CD4-positive, CD25-positive, alpha-beta regulatory T cell (primary cell): ENCODE results near the gene HLA-DOA. TPM values are rescaled to one million over a fixed set of nuclear protein-coding genes. Genes with fewer than 3 reads are reported as not detected.

Experiments
- ATAC-seq, 2 donors: fragments of 150-1000 bp; cut with Tn5 transposase; one replicate each; pipeline ENCODE4 v1.10.0; 2021; ENCODE audit warnings: low read depth in 2 of 2, moderate number of reproducible peaks in 2 of 2, moderate library complexity in 1 of 2
- DNase-seq, 3 donors: peaks; one replicate each; pipeline versions ENCODE4 v3.0.0 to v3.0.0-alpha.2; 2012 to 2022; ENCODE audit warnings: mixed read lengths in 1 of 3
- H3K27ac ChIP-seq: one replicate; pipeline ENCODE4 v1.7.0; 2013; ENCODE audit warnings: mild to moderate bottlenecking, low read length; ENCODE audit not compliant: insufficient read depth, poor library complexity, severe bottlenecking
- H3K27me3 ChIP-seq: one replicate; pipeline ENCODE4 v1.7.0; 2013; ENCODE audit warnings: low read length; ENCODE audit not compliant: control insufficient read depth, insufficient read depth
- H3K36me3 ChIP-seq: one replicate; pipeline ENCODE4 v1.7.0; 2013; ENCODE audit warnings: mild to moderate bottlenecking, low read length, moderate library complexity; ENCODE audit not compliant: control insufficient read depth, insufficient read depth
- H3K4me1 ChIP-seq: 2 replicates; pipeline ENCODE4 v1.7.0; 2013; ENCODE audit warnings: mild to moderate bottlenecking, low read length; ENCODE audit not compliant: insufficient read depth, control insufficient read depth, poor library complexity, severe bottlenecking
- H3K4me3 ChIP-seq: one replicate; pipeline ENCODE4 v1.7.0; 2013; ENCODE audit warnings: low read depth, mild to moderate bottlenecking, low read length, moderate library complexity
- H3K9me3 ChIP-seq, 2 experiments: 1 replicate in 1 of 2; 2 replicates in 1 of 2; pipeline ENCODE4 v1.7.0; 2013; ENCODE audit warnings: low read length in 2 of 2, mild to moderate bottlenecking in 1 of 2, moderate library complexity in 1 of 2; ENCODE audit not compliant: control insufficient read depth in 2 of 2
- H3K27ac Mint-ChIP-seq, 3 donors: one replicate each; pipeline ENCODE4 v1.8.0; 2020 to 2022; ENCODE audit warnings: mild to moderate bottlenecking in 3 of 3, mixed read lengths in 3 of 3, moderate library complexity in 2 of 3
- H3K27me3 Mint-ChIP-seq: one replicate; pipeline ENCODE4 v1.8.0; 2022; ENCODE audit warnings: mild to moderate bottlenecking, mixed read lengths
- H3K36me3 Mint-ChIP-seq: one replicate; pipeline ENCODE4 v1.8.0; 2020; ENCODE audit warnings: mixed read lengths
- H3K4me1 Mint-ChIP-seq, 4 donors: one replicate each; pipeline ENCODE4 v1.8.0; 2020 to 2022; ENCODE audit warnings: mixed read lengths in 4 of 4, mild to moderate bottlenecking in 1 of 4
- H3K4me3 Mint-ChIP-seq, 4 donors: one replicate each; pipeline ENCODE4 v1.8.0; 2020 to 2022; ENCODE audit warnings: mild to moderate bottlenecking in 4 of 4, mixed read lengths in 4 of 4, moderate library complexity in 3 of 4
- H3K9me3 Mint-ChIP-seq, 7 donors: one replicate each; pipeline ENCODE4 v1.8.0; 2020 to 2022; ENCODE audit warnings: mixed read lengths in 7 of 7, mild to moderate bottlenecking in 3 of 7, moderate library complexity in 2 of 7
- polyA plus RNA-seq, 4 donors: library from polyadenylated mRNA; unstranded; fragments of 300-500 nt; fragmentation: Illumina TruSeq; gene quantifications; one replicate each; pipeline ENCODE4 v1.2.3, GENCODE V29; 2021
- total RNA-seq: library from RNA; stranded (reverse); gene quantifications from one replicate; pipeline ENCODE4 v1.2.3, GENCODE V29; 2022

Gene HLA-DOA
- total and polyA plus RNA-seq, 5 donors from 2014 or later = 7.0 to 14.9 (median 9.4) TPM

DNA sequence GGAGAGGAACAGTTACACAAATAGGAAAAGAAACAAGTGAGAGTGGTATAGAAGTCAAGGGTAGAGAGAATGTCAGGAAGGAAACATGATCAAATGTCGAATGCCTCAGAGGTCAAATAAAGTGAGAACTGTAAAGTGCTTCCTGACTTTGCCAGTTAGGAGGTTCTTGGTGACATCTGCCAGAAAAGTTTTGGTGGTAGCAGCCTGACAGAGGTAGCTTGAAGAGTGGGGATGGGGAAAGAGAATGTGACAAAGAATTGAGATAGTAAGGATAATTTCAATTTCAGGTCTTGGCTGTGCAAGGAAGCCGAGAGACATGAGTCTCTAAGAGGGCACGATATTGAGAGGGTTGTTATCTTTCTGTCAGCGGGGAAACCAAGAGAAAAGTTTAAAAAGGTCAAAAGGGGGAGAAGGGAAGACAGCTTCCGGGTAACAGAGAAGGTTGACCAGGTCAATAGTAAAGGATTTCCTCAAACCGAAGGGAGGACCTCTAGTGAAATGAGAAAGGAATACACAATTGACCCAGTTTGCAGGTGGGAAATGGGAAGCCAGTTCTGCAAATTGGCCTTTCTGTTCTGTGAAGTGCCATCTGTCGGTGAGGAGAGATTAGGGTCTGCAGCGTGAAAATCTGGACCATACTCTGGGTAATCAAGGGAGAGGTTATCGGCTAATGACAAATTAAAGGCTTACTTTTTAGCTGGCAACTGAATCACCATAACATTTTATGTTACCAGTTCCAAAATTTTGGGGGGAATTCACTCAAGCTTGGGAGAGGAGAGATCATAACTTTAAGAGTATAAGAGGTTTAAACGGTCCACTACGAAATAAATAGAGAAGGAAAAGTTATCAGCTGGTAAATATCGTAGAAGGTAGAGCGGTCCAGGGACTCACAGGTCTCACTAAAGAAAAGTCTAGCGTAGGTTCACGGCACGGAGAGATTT is 42.0 kb downstream of the HLA-DOA start:
- Histone ChIP-seq H3K9me3 (no peaks in the 10 kb centered on the region), H3K36me3 (no peaks in the 10 kb centered on the region), H3K27me3 (no peaks in the 10 kb centered on the region), H3K4me3 (peak overlapping the region; percentile 95), H3K4me1 (peaks cover 54% of the 10 kb centered on the region), H3K27ac (peak overlapping the region; percentile 98)
- ATAC-seq (no peak), DNase-seq (peak in 2 of 3 donors; percentile 39 to 60)
- peak overlapping the region; percentile 91 to 98 (median 95) for H3K4me3 Mint-ChIP-seq
- H3K27me3 Mint-ChIP-seq = peaks cover 22% of the 10 kb centered on the region
- peaks cover 7% of the 10 kb centered on the region for H3K36me3 Mint-ChIP-seq
- peaks cover 28 to 49% (median 39%) of the 10 kb centered on the region in 4 donors for H3K4me1 Mint-ChIP-seq
- H3K27ac Mint-ChIP-seq = peak overlapping the region; percentile 97 to 100 (median 99)
- peaks cover 0 to 3% (median 0%) of the 10 kb centered on the region in 7 donors for H3K9me3 Mint-ChIP-seq

DNA sequence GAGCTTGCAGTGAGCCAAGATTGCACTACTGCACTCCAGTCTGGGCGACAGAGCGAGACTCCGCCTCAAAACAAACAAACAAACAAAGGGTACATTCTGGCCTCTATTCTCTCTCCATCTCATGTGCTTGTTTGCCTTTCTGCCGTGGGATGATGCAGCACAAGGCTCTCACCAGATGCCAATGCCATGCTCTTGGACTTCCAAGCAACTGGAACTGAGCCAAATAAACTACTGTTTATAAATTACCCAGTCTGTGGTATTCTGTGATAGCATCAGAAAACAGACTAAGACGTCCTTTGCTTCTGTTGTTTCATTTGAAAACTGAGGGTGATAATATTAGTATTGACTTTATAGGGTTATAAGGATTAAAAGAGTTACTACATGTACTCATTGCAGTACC is 44.6 kb downstream of the HLA-DOA start:
- peak overlapping the region in 1 of 3 donors; percentile 60 for H3K27ac Mint-ChIP-seq
- peaks cover under 1% of the 10 kb centered on the region for H3K27me3 Mint-ChIP-seq
- H3K36me3 Mint-ChIP-seq = peaks cover 8% of the 10 kb centered on the region
- H3K4me3 Mint-ChIP-seq = peak overlapping the region in 1 of 4 donors; percentile 79
- H3K4me1 ChIP-seq = peaks cover 39% of the 10 kb centered on the region
- DNase-seq = no peak
- no peak overlapping the region for H3K27ac ChIP-seq
- ATAC-seq = no peak
- H3K27me3 ChIP-seq = no peaks in the 10 kb centered on the region
- H3K9me3 Mint-ChIP-seq = peaks cover 0 to 3% (median 0%) of the 10 kb centered on the region in 7 donors
- no peaks in the 10 kb centered on the region for H3K9me3 ChIP-seq
- no peak overlapping the region for H3K4me3 ChIP-seq
- H3K36me3 ChIP-seq = no peaks in the 10 kb centered on the region
- peaks cover 40 to 67% (median 50%) of the 10 kb centered on the region in 4 donors for H3K4me1 Mint-ChIP-seq

DNA sequence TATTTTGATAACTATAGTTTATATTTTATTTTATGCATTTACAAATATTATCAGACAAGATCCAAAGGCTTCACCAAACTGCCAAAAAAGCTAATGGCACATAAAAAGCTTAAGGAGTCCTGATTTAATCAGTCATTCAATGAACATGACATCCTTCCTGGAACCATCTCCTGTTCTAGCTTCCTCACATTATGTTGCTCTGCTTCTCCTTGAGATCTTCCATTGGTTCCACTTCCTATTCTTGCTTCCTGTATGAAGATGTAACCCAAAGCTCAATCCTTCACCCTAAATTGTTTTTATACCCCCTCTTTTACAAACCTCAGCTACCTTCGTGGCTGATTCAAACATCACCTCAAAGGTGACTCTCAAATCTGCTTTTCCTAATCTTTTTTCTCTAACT is 45.5 kb downstream of the HLA-DOA start:
- H3K27me3 ChIP-seq = no peaks in the 10 kb centered on the region
- H3K9me3 ChIP-seq = no peaks in the 10 kb centered on the region
- no peak for DNase-seq
- Mint-ChIP-seq H3K4me3 (peak overlapping the region in 3 of 4 donors; percentile 36 to 59 (median 43)), H3K4me1 (peaks cover 43 to 71% (median 53%) of the 10 kb centered on the region in 4 donors), H3K27ac (peak overlapping the region in 2 of 3 donors; percentile 33 to 60), H3K27me3 (no peaks in the 10 kb centered on the region), H3K9me3 (peaks cover 0 to 3% (median 0%) of the 10 kb centered on the region in 7 donors), H3K36me3 (peaks cover 11% of the 10 kb centered on the region)
- ATAC-seq = no peak
- H3K27ac ChIP-seq = no peak overlapping the region
- no peaks in the 10 kb centered on the region for H3K36me3 ChIP-seq
- H3K4me1 ChIP-seq = peaks cover 30% of the 10 kb centered on the region
- peak overlapping the region; percentile 1 for H3K4me3 ChIP-seq

DNA sequence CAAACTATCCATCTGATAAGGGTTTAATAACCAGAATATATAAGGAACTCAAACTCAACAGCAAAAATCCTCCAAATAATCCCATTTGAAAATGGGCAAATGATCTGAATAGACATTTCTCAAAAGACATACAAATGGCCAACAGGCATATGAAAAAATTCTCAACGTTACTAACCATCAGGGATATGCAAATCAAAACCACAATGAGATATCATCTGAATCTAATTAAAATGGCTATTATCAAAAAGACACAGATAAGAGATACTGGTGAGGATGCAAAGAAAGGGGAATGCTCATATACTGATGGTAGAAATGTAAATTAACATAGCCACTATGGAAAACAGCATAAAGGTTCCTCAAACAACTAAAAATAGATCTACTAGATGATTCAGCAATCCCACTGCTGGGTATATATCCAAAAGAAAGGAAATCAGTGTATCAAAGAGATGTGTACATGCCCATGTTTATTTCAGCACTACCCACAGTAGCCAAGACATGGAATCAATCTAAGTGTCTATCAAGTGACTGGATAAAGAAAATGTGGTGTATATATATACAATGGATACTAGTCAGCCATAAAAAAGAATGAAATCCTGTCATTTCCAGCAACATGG is 47.1 kb downstream of the HLA-DOA start:
- Mint-ChIP-seq H3K4me1 (peaks cover 38 to 70% (median 48%) of the 10 kb centered on the region in 4 donors), H3K27me3 (no peaks in the 10 kb centered on the region), H3K36me3 (peaks cover 16% of the 10 kb centered on the region), H3K4me3 (peak overlapping the region in 1 of 4 donors; percentile 44), H3K27ac (peak overlapping the region in 2 of 3 donors; percentile 6 to 38), H3K9me3 (peaks cover 0 to 2% (median 0%) of the 10 kb centered on the region in 7 donors)
- DNase-seq (no peak), ATAC-seq (no peak)
- Histone ChIP-seq H3K4me1 (peaks cover 20% of the 10 kb centered on the region), H3K4me3 (no peak overlapping the region), H3K36me3 (no peaks in the 10 kb centered on the region), H3K9me3 (no peaks in the 10 kb centered on the region), H3K27ac (no peak overlapping the region), H3K27me3 (no peaks in the 10 kb centered on the region)

DNA sequence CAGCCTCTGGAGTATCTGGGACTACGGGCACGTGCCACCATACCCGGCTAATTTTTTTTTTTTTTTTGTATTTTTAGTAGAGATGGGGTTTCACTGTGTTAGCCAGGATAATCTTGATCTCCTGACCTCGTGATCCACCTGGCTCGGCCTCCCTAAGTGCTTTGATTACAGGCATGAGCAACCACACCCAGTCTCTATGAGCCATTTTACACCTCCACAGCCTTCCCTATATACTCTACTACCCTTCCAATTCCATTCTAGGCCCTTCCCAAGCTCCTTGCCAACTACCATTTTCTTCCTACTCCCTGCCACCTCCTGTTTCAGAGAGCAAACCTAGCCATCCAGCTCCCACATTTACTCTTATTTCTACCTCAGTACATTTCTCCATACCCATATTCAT is 48.8 kb downstream of the HLA-DOA start:
- Histone ChIP-seq H3K36me3 (no peaks in the 10 kb centered on the region), H3K9me3 (no peaks in the 10 kb centered on the region), H3K27ac (no peak overlapping the region), H3K4me3 (no peak overlapping the region), H3K4me1 (peaks cover 3% of the 10 kb centered on the region), H3K27me3 (no peaks in the 10 kb centered on the region)
- no peak for ATAC-seq
- H3K4me3 Mint-ChIP-seq = no peak overlapping the region
- no peaks in the 10 kb centered on the region for H3K9me3 Mint-ChIP-seq
- peaks cover 24 to 63% (median 35%) of the 10 kb centered on the region in 4 donors for H3K4me1 Mint-ChIP-seq
- no peak for DNase-seq
- peak overlapping the region in 1 of 3 donors; percentile 10 for H3K27ac Mint-ChIP-seq
- peaks cover 12% of the 10 kb centered on the region for H3K36me3 Mint-ChIP-seq
- H3K27me3 Mint-ChIP-seq = no peaks in the 10 kb centered on the region

DNA sequence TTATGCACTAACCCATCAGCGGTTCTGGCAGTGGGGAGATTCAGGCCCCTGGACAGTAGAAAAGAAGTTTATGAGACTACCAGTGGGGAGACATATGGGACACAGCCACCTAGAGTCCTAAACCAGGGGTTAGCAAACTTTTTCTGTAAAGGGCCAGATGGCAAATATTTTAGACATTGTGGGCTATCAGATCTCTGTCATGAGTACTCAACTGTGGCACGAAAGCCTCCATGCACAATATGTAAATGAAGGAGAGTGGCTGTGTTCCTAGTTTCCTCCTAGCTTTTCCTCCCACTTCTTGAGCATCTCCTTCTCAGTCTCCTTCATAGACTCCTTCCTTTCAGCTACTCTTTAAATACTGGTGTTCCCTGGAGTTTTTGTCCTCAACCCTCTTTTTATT is 53.2 kb downstream of the HLA-DOA start:
- DNase-seq (no peak), ATAC-seq (no peak)
- Mint-ChIP-seq H3K27me3 (no peaks in the 10 kb centered on the region), H3K9me3 (no peaks in the 10 kb centered on the region), H3K27ac (peak overlapping the region; percentile 11 to 57 (median 22)), H3K36me3 (peaks cover 9% of the 10 kb centered on the region), H3K4me3 (peak overlapping the region in 1 of 4 donors; percentile 18), H3K4me1 (peaks cover 31 to 61% (median 36%) of the 10 kb centered on the region in 4 donors)
- H3K9me3 ChIP-seq = no peaks in the 10 kb centered on the region
- H3K36me3 ChIP-seq = no peaks in the 10 kb centered on the region
- H3K27ac ChIP-seq = no peak overlapping the region
- H3K4me1 ChIP-seq = peaks cover 23% of the 10 kb centered on the region
- no peak overlapping the region for H3K4me3 ChIP-seq
- no peaks in the 10 kb centered on the region for H3K27me3 ChIP-seq

DNA sequence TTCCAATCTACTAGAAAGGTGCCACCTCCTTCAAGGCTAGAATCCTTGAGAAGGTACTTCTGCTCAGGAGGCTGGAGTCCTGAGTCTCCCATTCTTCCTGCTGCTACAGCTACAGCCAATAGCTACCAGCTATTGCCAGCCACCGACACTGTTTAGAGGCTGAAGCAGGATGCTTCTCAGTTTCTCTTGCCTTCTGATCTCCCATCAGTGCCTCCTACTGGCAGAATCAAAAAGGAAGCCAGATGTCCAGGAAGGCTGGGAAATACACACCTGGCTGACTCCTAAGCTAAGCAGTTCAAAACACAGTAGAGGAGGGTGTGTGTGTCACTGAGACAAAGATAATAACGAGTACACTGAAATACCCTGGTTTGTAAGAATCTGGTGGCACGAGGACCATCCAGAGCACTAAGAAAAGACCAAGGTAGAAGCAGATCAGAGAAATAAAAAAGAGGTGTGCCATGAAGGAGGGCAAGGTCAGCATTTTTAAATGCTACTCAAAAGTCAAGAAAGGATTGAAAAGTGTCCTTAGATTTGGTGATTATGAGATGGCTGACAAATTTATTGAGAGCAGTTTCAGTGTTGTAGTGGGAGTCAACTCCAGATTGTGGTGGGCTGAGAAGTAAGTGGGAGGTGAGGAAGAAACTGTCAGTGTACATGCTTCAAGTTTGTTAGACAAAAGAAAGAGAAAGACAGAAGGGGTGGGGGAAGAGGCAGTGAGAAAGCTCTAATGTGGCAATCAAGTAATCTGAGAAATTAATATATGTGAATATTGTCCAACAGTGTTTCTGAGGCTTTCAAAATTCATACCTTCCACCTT is 54.2 kb downstream of the HLA-DOA start:
- no peaks in the 10 kb centered on the region for H3K27me3 Mint-ChIP-seq
- ATAC-seq (no peak), DNase-seq (peak in 1 of 3 donors; percentile 73)
- H3K4me3 Mint-ChIP-seq = no peak overlapping the region
- peaks cover 27 to 60% (median 37%) of the 10 kb centered on the region in 4 donors for H3K4me1 Mint-ChIP-seq
- H3K9me3 Mint-ChIP-seq = no peaks in the 10 kb centered on the region
- H3K9me3 ChIP-seq = no peaks in the 10 kb centered on the region
- H3K36me3 Mint-ChIP-seq = peaks cover 9% of the 10 kb centered on the region
- peaks cover 23% of the 10 kb centered on the region for H3K4me1 ChIP-seq
- H3K27me3 ChIP-seq = no peaks in the 10 kb centered on the region
- H3K36me3 ChIP-seq = no peaks in the 10 kb centered on the region
- no peak overlapping the region for H3K4me3 ChIP-seq
- peak overlapping the region; percentile 14 to 46 (median 32) for H3K27ac Mint-ChIP-seq
- no peak overlapping the region for H3K27ac ChIP-seq
